GM19468 (cell line): ENCODE data around the gene STAT6.
A peak's percentile ranks its signal among the peaks of the same experiment; 100 is the strongest.
"Not testable (repeated sequence)": the region's sequence is repeated elsewhere in the genome, so short reads cannot be mapped to it uniquely, and the experiment has no call there.

Experiments
- ATAC-seq: cut with Tn5 transposase; IDR thresholded peaks from one replicate; pipeline ENCODE4 v1.9.1; 2021; ENCODE audit warnings: mild to moderate bottlenecking, moderate library complexity, moderate number of reproducible peaks; ENCODE audit not compliant: unreplicated experiment; ENCODE audit errors: extremely low read depth

Gene STAT6

GRCh38 chr12:57063991-57064685, 47.0 kb downstream of the STAT6 start:
- ATAC-seq: peak; percentile 59

- ATAC-seq: no peak
Measured at GRCh38 chr12:57058454-57058853, 52.7 kb downstream of the STAT6 start.

DNA sequence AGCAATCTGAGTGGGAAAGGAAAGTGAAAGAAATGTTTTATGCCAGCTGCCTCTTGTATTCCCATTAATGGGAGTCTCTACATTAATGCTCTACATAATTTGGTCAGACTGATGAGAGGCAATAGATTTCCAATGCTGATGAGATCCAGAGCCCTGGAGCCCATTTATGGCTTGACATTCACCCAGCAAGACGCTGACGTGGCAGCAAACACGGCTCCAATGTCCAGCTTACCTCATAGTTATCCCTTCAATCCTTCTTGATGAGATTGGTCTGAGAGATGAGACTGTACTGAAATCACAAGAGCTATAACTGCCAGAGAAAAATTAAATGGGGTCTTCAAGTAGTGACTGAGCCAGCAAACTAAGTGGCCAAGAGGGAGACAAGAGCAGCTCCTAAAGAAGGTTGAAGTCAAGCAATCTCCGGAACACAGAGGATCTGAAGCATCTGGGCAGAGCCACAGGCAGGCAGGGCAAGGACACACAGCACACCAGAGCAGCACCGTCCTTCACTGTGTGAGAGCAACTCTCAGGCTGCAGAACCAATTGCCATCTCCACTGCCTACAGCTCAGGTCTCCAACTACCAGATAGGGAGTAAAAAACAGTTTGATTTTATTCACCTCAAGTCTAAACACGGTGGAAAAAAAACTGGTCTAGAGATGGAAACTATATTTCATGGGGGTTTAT, 54.0 kb downstream of the STAT6 start:
- no peak for ATAC-seq

GRCh38 chr12:57055824-57056223, 55.3 kb downstream of the STAT6 start:
- no peak for ATAC-seq

DNA sequence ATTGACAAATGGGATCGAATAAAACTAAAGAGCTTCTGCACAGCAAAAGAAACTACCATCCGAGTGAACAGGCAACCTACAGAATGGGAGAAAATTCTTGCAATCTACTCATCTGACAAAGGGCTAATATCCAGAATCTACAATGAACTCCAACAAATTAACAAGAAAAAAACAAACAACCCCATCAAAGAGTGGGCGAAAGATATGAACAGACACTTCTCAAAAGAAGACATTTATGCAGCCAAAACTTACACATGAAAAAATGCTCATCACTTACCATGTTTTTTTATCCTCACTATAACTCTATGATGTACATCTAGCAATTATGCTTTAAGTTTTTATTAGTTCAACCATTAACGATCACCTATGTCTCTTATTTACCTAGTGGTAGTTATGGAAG, 57.3 kb downstream of the STAT6 start:
- not testable (repeated sequence) for ATAC-seq

DNA sequence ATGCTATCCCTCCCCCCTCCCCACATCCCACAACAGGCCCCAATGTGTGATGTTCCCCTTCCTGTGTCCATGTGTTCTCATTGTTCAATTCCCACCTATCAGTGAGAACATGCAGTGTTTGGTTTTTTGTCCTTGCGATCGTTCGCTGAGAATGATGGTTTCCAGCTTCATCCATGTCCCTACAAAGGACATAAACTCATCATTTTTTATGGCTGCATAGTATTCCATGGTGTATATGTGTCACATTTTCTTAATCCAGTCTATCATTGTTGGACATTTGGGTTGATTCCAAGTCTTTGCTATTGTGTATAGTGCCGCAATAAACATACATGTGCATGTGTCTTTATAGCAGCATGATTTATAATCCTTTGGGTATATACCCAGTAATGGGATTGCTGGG, 58.0 kb downstream of the STAT6 start:
- not testable (repeated sequence) for ATAC-seq

DNA sequence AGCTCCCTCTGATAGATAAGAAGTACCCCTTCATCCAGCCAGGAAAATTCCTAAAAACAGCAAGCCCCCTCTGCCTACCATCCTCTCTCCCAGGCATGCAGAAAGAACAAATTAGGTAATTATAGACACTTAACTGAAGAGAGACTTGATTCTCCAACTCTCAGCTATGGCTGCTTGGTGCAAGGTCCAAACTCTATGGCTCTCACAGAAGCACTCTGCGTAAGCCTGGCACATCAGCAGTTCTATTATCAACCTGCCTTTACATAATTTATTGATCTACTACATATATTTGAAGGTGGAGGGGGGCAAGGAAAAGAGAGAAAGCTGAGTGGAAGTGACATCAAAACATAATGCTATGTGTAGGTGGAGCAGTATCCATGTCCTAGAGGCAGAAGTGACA, 60.2 kb downstream of the STAT6 start:
- no peak for ATAC-seq

GRCh38 chr12:57049890-57050289, 61.3 kb downstream of the STAT6 start, which contains the start of gene MYO1A:
Gene MYO1A (minus strand): TSS chr12:57050129. CDS start chr12:57048323, 1,806 bp downstream.
- ATAC-seq: no peak

DNA sequence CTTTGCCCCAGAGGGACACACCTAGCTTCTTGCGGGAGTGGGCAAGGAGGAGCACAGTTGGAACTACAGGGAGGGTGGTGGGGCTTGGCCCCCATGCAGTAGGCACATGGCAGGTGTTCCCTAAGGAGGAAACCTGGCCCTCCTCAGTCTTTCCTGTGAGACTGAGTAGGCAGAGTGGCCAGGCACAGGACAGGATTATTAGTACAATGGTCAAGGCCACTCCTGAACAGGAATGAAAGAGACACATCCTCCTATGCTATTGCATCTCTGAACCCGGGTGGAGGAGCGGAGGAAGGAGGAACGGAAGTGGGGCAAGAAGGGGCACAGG, 62.1 kb downstream of the STAT6 start:
- no peak for ATAC-seq

DNA sequence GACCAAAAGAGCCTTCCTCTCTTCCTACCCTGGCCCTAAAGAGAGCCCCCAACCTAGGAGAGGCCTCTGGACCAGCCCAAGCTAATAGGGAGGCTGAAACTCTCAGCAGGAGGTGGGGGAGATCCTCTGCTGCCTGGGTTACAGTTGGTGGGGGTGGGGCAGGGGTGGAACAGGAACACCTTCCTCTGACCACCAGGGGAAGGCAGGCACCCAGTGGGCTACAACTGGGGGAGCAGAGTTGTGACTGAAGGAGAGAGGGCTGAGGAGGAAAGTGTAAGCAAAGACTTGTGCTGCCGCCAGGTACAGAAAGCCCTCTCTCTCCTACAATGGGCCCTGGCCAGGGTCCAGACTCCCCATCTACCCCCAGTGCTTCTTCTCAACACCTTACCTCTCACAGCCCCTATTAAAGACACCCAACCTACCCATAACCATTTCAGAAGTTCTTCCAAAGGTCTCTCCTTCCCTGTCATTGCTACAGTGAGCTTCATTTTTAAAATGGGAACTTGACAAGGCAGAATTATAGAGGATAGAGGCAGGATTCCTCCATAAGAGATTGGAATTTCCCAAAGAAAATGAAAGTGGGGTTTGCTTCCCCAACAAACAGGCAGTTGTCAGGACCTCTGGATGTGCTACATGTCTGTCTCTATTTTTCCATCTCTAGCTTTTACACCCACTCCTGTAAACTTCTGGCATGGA, 62.6 kb downstream of the STAT6 start:
- ATAC-seq: no peak

- no peak for ATAC-seq
Measured at GRCh38 chr12:57047981-57048380, 63.2 kb downstream of the STAT6 start.

DNA sequence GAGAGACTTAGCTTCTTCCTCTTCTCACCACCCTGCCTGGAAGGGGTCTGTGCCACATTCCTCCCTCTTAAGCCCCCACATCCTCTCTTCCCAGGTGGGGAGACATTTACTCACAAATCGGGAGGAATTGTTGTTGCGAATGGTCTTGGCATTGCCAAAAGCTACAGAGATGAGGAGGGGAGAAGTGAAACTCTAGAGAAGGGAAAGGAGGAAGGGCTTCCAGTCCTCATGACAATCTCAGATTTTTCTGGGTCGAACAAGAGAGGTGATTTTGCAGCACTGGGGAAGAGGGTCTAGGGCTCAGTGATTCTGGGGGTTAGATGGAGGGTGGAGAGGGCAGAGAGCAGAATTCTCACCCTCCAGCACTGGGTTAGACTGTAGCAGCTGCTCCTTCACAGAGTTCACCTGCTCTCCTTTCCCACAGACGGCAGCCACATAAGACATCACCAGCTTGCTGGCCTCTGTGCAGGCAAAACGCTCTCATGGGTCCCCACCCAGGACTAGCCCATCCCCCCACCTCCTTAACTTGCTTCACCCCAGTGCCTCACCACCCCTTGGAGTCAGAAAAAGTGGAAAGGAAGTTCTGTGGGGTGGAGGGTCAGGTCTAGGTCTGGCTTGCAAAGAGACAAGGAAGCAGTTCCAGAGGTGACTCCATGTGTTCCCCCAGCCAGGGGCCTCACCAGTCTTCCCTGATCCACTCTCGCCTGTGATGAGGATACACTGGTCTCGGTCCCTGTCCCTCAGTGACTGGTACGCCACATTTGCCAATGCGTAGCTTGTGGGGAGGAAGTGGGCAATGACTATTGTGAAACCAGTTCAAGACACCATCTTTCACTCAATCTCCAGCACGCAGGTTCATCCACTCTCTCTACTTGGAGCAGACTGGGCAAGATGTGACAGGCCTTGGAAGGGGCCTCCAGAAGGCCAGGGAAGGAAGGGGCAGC, 63.9 kb downstream of the STAT6 start:
- no peak for ATAC-seq

GRCh38 chr12:57046086-57046791, 64.9 kb downstream of the STAT6 start:
- ATAC-seq: no peak
